ENCODE data around the gene SPATA46.

GRCh38 chr1:162417650-162418049 lies 41.0 kb upstream of the SPATA46 start:
- TF ChIP-seq CTCF (conservative IDR thresholded peaks at IDR 0.05; ENCODE audit: low read length) (no peak), EZH2phosphoT487 (IDR thresholded peaks at IDR 0.05; ENCODE audit: borderline replicate concordance, low read depth, low read length) (no peak)
